Right forelimb (tissue), 1 donor: ENCODE results near the gene DISC1.
A peak's percentile ranks its signal among the peaks of the same experiment; 100 is the strongest.

Experiments used
- DNase-seq: peaks from one replicate; pipeline ENCODE4 v3.0.0-alpha.2; 2018

DISC1 gene

GRCh38 chr1:231918239-231919015, 291.8 kb downstream of the DISC1 start:
- no peak for DNase-seq

- no peak for DNase-seq
Observed at GRCh38 chr1:231919239-231919885, 292.8 kb downstream of the DISC1 start.

GRCh38 chr1:231919886-231920285, 293.3 kb downstream of the DISC1 start:
- no peak for DNase-seq

- DNase-seq, result no peak
Observed at GRCh38 chr1:231921646-231922345, 295.2 kb downstream of the DISC1 start.

- no peak for DNase-seq
Observed at GRCh38 chr1:231923491-231924041, 297.0 kb downstream of the DISC1 start.

GRCh38 chr1:231924180-231924579, 297.6 kb downstream of the DISC1 start:
- no peak for DNase-seq

- DNase-seq, result no peak
Observed at GRCh38 chr1:231925864-231926263, 299.3 kb downstream of the DISC1 start.

GRCh38 chr1:231926340-231926739, 299.8 kb downstream of the DISC1 start:
- no peak for DNase-seq

GRCh38 chr1:231926933-231927332, 300.3 kb downstream of the DISC1 start:
- DNase-seq, result no peak

GRCh38 chr1:231927431-231927830, 300.8 kb downstream of the DISC1 start:
- DNase-seq, result no peak

GRCh38 chr1:231929311-231929710, 302.7 kb downstream of the DISC1 start:
- no peak for DNase-seq

GRCh38 chr1:231930257-231930947, 303.8 kb downstream of the DISC1 start:
- no peak for DNase-seq

- no peak for DNase-seq
Observed at GRCh38 chr1:231931146-231931545, 304.6 kb downstream of the DISC1 start.

- no peak for DNase-seq
Observed at GRCh38 chr1:231931846-231932454, 305.4 kb downstream of the DISC1 start.

- DNase-seq, result no peak
Observed at GRCh38 chr1:231933711-231934626, 307.4 kb downstream of the DISC1 start.

- DNase-seq, result no peak
Observed at GRCh38 chr1:231934797-231935196, 308.2 kb downstream of the DISC1 start.

GRCh38 chr1:231935856-231936255, 309.3 kb downstream of the DISC1 start:
- no peak for DNase-seq

GRCh38 chr1:231936983-231937775, 310.6 kb downstream of the DISC1 start:
- peak; percentile 72 for DNase-seq

GRCh38 chr1:231938211-231938610, 311.6 kb downstream of the DISC1 start:
- DNase-seq, result no peak

GRCh38 chr1:231938711-231939110, 312.1 kb downstream of the DISC1 start:
- no peak for DNase-seq
